C4-2B (cell line): ENCODE results near the gene NSD2.

Source experiments
- H3K27ac ChIP-seq: fragments of 450-650 bp; 2 replicates; pipeline ENCODE4 v1.5.1; 2017
- CTCF ChIP-seq: fragments of 450-650 bp; conservative IDR thresholded peaks from 2 replicates; pipeline ENCODE4 v1.5.1; 2017; ENCODE audit warnings: mild to moderate bottlenecking
- ZFX ChIP-seq: fragments of 450-650 bp; IDR thresholded peaks from 2 replicates; pipeline ENCODE4 v1.6.1; 2017

Gene NSD2

GRCh38 chr4:1890979-1891570 is 19.9 kb downstream of the NSD2 start:
- no peak for TF ChIP-seq ZFX
- no peak for TF ChIP-seq CTCF
- H3K27ac ChIP-seq = no peak overlapping the region

- TF ChIP-seq CTCF (no peak), ZFX (no peak)
- no peak overlapping the region for H3K27ac ChIP-seq
These were observed 24.9 kb downstream of the NSD2 start for GRCh38 chr4:1895971-1896657.

DNA sequence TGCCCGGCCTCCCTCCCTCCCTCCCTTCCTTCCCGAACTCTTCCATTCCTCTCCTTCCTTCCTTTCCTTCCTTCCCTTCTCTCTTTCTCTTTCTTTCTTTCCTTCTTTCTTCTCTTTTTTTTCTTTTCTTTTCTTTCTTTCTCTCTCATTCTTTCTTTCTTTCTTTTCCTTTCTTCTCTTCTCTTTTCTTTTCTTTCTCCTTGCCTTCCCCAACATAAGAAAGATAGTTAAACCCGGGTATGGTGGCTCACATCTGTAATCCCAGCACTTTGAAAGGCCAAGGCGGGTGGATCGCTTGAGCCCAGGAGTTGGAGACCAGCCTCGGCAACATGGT is 25.4 kb downstream of the NSD2 start:
- H3K27ac ChIP-seq = no peak overlapping the region
- TF ChIP-seq CTCF (no peak), ZFX (no peak)

DNA sequence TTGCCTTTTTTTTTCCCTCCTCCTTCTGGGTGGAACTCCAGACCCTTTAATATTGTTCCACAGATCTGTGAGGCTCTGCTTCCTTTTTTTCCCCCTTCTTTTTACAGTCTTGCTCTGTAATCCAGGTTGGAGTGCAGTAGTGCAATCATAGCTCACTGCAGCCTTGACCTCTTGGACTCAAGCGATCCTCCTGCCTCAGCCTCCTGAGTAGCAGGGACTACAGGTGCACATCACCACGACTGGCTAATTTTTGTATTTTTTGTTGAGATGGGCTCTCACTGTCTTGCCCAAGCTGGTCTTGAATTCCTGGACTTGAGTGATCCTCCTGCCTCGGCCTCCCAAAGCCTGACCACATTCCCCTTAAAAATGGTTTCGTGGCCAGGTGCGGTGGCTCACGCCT is 26.8 kb downstream of the NSD2 start:
- peak overlapping the region; percentile 2; the same call in 1 of the 2 replicates for H3K27ac ChIP-seq
- TF ChIP-seq ZFX (no peak), CTCF (no peak)

- H3K27ac ChIP-seq = peak overlapping the region; percentile 67
- TF ChIP-seq ZFX (no peak), CTCF (no peak)
These were observed 27.5 kb downstream of the NSD2 start for GRCh38 chr4:1898681-1899080.

DNA sequence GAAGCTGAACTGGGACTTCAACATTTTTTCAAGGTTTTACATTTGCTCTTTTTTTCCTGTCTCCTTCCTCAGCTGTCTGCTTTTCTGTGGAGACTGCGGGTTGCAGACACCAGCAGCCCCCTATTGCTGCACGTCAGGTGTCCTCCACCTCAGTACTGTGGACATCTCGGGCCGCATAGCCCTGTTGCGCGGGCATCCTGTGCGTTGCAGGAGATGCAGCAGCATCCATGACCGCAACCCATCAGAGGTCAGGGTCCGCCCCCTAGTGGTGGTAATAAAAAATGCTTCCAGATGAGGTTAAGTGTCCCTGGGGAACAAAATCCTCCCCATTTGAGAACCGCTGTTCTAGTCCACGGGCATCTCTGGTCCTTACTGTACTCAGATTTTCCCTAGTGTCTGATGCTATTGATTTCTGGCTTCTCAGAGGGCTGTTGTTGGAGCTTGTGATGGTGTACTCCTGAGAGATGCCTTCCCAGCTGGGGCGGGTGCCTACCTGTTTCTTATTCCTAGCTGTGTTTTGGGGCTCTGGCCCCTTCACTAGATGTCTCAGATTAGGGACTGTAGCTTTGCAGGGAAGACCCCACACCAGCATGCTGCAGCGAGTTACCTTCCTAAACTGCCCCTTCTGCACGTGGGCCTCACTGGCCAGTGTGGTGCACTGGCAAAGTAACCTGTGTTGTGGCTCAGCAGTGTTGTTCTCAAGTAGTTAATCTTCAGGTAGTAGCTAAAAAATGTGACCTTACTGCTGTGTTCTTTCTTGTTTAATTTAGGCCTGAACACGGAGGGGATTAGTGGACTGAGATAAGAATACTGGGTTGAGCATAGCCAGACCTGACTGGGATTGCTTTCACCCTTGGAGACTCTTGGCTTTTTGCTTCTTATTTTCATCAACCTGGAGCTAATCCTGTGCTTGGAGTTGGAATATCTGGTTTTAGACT is 28.2 kb downstream of the NSD2 start:
- H3K27ac ChIP-seq = peak overlapping the region; percentile 67
- TF ChIP-seq ZFX (no peak), CTCF (peak; percentile 90)

GRCh38 chr4:1900087-1900433 is 28.9 kb downstream of the NSD2 start:
- peak overlapping the region; percentile 67 for H3K27ac ChIP-seq
- TF ChIP-seq ZFX (no peak), CTCF (no peak)
